Progenitor cell of endocrine pancreas (in vitro differentiated cells): ENCODE results near the gene PTPN5. TPM values are rescaled to one million over a fixed set of nuclear protein-coding genes. Genes with fewer than 3 reads are reported as not detected.

Experiments
- DNase-seq: peaks from one replicate; pipeline ENCODE4 v3.0.0; 2021; ENCODE audit warnings: low spot score; ENCODE audit not compliant: unreplicated experiment
- H3K27ac Mint-ChIP-seq: 2 replicates; pipeline ENCODE4 v1.8.0; 2021; ENCODE audit warnings: mild to moderate bottlenecking, moderate library complexity, mixed read lengths
- H3K27me3 Mint-ChIP-seq: 2 replicates; pipeline ENCODE4 v1.8.0; 2021; ENCODE audit warnings: mixed read lengths
- H3K36me3 Mint-ChIP-seq: 2 replicates; pipeline ENCODE4 v1.8.0; 2022; ENCODE audit warnings: mixed read lengths; ENCODE audit not compliant: insufficient read depth
- H3K4me1 Mint-ChIP-seq: 2 replicates; pipeline ENCODE4 v1.8.0; 2021; ENCODE audit warnings: low read depth, mixed read lengths
- H3K4me3 Mint-ChIP-seq: 2 replicates; pipeline ENCODE4 v1.8.0; 2021; ENCODE audit warnings: low read depth, mild to moderate bottlenecking, moderate library complexity, mixed read lengths
- H3K9me3 Mint-ChIP-seq: 2 replicates; pipeline ENCODE4 v1.8.0; 2021; ENCODE audit warnings: low read depth, mixed read lengths
- total RNA-seq: library from RNA; stranded (reverse); gene quantifications from 2 replicates; pipeline ENCODE4 v1.2.1, GENCODE V29; 2021
- TF ChIP-seq, protein P1 (sequence below): fragments of 200-600 bp; sonication (generic); IDR thresholded peaks from one replicate; pipeline ENCODE4 v1.5.0; 2021; ENCODE audit warnings: antibody characterized with exemption, mild to moderate bottlenecking; ENCODE audit not compliant: unreplicated experiment

Gene PTPN5
- total RNA-seq, 1 donor from 2014 or later = 12.6 TPM

DNA sequence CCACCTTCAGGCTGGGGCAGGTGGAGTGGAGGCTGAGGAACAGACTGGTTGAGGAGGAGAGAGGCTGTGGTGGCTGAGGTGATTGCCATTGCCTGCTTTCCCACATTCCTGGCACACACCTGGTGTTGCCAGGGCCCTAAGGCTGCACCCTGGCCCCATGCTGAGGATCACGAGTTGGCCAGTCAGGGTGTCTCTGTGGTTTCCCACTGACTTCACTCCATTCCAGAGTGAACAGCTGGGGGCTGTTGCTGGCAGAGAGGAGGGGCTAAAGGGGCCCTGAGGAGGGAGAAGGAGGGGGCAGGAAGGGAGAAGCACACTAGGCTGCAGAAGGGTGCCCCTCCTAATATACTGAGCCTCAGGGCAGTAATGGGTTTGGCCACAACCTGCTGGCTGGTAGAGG lies 91.2 kb downstream of the PTPN5 start:
- no peak overlapping the region for H3K27ac Mint-ChIP-seq

DNA sequence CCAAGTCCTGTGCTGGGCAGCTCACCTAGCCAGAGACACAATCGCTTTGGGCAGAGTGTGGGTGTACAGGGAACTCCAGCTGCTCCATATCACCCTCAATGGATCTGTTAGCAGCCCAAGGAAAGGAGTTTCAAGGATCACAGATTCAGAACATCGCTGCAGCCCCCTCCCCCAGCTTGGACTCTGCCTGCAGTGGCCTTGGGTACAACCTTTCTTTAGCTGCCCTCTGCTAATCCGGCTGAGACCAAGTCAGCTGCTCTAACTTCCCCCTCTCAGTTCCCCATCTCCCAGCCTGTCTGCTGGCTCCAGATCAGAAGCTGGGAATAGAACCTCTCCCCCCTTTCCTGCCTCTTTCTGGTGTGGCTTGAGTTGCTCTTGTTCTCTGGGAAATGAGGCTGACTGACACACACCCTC lies 91.7 kb downstream of the PTPN5 start:
- H3K9me3 Mint-ChIP-seq = no peaks in the 10 kb centered on the region
- H3K4me1 Mint-ChIP-seq = peaks cover 11% of the 10 kb centered on the region
- H3K36me3 Mint-ChIP-seq = peaks cover 2% of the 10 kb centered on the region
- H3K27ac Mint-ChIP-seq = peak overlapping the region; percentile 94
- no peak for DNase-seq
- H3K4me3 Mint-ChIP-seq = peak overlapping the region; percentile 78
- H3K27me3 Mint-ChIP-seq = peaks cover 18% of the 10 kb centered on the region
- TF ChIP-seq, protein P1, sequence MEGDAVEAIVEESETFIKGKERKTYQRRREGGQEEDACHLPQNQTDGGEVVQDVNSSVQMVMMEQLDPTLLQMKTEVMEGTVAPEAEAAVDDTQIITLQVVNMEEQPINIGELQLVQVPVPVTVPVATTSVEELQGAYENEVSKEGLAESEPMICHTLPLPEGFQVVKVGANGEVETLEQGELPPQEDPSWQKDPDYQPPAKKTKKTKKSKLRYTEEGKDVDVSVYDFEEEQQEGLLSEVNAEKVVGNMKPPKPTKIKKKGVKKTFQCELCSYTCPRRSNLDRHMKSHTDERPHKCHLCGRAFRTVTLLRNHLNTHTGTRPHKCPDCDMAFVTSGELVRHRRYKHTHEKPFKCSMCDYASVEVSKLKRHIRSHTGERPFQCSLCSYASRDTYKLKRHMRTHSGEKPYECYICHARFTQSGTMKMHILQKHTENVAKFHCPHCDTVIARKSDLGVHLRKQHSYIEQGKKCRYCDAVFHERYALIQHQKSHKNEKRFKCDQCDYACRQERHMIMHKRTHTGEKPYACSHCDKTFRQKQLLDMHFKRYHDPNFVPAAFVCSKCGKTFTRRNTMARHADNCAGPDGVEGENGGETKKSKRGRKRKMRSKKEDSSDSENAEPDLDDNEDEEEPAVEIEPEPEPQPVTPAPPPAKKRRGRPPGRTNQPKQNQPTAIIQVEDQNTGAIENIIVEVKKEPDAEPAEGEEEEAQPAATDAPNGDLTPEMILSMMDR = no peak

More for the DNA sequence above, 91.2 kb downstream of the PTPN5 start:
- H3K36me3 Mint-ChIP-seq = peaks cover 2% of the 10 kb centered on the region
- TF ChIP-seq, protein P1 = no peak
- H3K4me3 Mint-ChIP-seq = peak overlapping the region; percentile 78
- no peaks in the 10 kb centered on the region for H3K9me3 Mint-ChIP-seq
- DNase-seq = no peak
- peaks cover 11% of the 10 kb centered on the region for H3K4me1 Mint-ChIP-seq
- peaks cover 18% of the 10 kb centered on the region for H3K27me3 Mint-ChIP-seq

DNA sequence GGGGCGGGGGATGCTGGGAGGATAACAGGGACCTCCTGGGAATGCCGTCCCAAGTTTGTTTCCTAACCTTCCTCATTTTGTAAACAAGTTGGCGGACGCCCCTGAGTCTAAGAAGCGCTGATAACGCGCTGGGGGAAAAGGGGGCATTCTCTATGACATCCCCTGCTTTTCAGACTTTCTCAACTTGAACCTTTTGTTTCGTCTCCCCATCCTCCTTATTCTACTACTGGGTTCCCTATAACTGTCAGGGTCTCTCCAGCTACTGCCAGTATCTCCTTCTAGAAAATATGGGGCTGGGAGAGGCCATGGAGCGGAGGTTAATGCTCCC lies 92.4 kb downstream of the PTPN5 start:
- H3K27me3 Mint-ChIP-seq = peaks cover 18% of the 10 kb centered on the region
- H3K4me3 Mint-ChIP-seq = peak overlapping the region; percentile 78
- H3K36me3 Mint-ChIP-seq = peaks cover 2% of the 10 kb centered on the region
- H3K4me1 Mint-ChIP-seq = peaks cover 9% of the 10 kb centered on the region
- no peak for DNase-seq
- H3K9me3 Mint-ChIP-seq = no peaks in the 10 kb centered on the region
- H3K27ac Mint-ChIP-seq = peak overlapping the region; percentile 94
- TF ChIP-seq, protein P1 = no peak

DNA sequence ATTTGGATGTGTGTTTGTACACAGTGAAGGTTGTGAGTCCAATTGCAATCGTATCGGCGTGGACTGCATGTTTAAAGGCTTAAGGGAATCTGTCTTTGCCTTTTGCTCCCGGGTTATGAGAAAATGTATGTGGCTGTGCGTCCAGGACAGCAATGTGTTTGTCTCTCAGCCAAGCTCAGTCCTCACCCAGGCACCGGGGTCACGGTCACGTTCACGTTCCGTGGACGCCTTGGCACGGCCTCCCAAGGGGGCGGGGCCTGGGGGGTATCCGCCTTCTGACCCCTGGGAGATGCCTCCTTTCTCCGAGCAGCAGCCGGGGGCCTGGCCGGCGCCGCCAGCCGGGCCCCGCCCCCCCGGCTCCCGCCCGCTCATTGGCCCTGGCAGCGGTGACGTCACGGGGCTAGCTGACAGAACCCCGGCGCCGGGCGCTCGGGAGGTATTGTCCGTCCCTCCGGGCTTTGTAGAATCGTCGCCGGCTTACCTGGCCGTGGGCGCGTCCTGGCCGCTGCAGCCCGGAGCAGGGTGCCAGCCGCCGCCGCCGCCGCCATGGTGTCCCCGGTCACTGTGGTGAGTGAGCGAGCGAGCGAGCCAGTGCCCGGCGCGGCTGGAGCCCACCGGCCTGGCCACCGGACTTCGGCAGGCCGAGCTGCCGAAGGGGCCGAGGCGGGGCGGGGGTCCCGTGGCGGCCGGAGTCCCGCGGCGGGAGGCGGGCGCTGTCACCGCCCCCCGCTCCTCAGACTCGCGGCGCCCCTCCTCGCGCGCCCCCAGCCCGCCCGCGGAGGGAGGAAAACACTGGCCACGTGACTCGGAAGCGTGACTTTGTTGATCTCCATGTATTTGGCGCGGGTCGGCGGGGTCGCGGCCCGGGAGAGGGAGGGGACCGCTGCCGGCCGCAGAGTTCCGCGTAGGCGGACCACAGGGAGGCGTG lies 93.0 kb downstream of the PTPN5 start, which contains the start of gene TMEM86A:
TSS of gene TMEM86A (plus strand) at position 439 of the 928 bp plus-strand sequence. CDS start at position 547, 108 bp downstream.
- H3K27ac Mint-ChIP-seq = peak within 1 kb of the TSS; percentile 94
- TF ChIP-seq, protein P1 = no peak
- peaks cover 2% of the 10 kb centered on the region for H3K36me3 Mint-ChIP-seq
- peak; percentile 93 for DNase-seq
- H3K9me3 Mint-ChIP-seq = no peaks in the 10 kb centered on the region
- H3K4me3 Mint-ChIP-seq = peak within 1 kb of the TSS; percentile 78
- H3K27me3 Mint-ChIP-seq = peaks cover 18% of the 10 kb centered on the region
- H3K4me1 Mint-ChIP-seq = peaks cover 9% of the 10 kb centered on the region

DNA sequence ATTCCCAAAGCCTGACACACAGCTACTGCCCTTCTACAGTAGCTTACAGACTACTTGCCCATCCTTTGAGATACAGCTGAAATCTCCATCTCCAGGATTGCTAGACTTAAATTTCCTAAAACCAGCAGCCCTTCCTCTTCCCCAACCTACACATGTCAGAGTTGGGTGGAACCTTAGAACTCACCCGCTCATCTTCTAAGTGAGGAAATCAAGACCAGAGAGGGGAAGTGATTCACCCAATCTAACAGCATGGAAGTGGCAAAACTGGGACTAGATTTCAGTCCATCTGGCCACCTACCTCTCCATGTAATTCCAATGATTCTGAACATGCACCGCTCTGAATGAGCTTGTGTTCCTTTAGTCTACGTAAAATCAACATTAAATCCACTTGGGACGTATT lies 94.0 kb downstream of the PTPN5 start:
- Mint-ChIP-seq H3K36me3 (no peaks in the 10 kb centered on the region), H3K27ac (no peak overlapping the region), H3K4me3 (no peak overlapping the region), H3K9me3 (no peaks in the 10 kb centered on the region), H3K4me1 (peaks cover 9% of the 10 kb centered on the region), H3K27me3 (peaks cover 18% of the 10 kb centered on the region)
- TF ChIP-seq, protein P1 = no peak
- no peak for DNase-seq
